ENCODE results near the gene SMAD3.

SMAD3 gene

GRCh38 chr15:67036775-67037555 is 28.4 kb upstream of the SMAD3 start:
- DNase-seq = no peak

GRCh38 chr15:67037694-67038093 is 27.7 kb upstream of the SMAD3 start:
- DNase-seq = no peak

GRCh38 chr15:67038736-67039135 is 26.7 kb upstream of the SMAD3 start:
- no peak for DNase-seq

GRCh38 chr15:67039384-67040075 is 25.9 kb upstream of the SMAD3 start:
- no peak for DNase-seq

- no peak for DNase-seq
Observed at GRCh38 chr15:67040277-67040676, 25.1 kb upstream of the SMAD3 start.

- no peak for DNase-seq
Observed at GRCh38 chr15:67042551-67043142, 22.8 kb upstream of the SMAD3 start.

- no peak for DNase-seq
Observed at GRCh38 chr15:67043939-67044771, 21.2 kb upstream of the SMAD3 start.

GRCh38 chr15:67047149-67047661 is 18.2 kb upstream of the SMAD3 start:
- no peak for DNase-seq

GRCh38 chr15:67048281-67049279 is 16.8 kb upstream of the SMAD3 start:
- DNase-seq = no peak

- no peak for DNase-seq
Observed at GRCh38 chr15:67049351-67050044, 15.9 kb upstream of the SMAD3 start.

- DNase-seq = no peak
Observed at GRCh38 chr15:67050062-67050461, 15.3 kb upstream of the SMAD3 start.

- DNase-seq = no peak
Observed at GRCh38 chr15:67050522-67051087, 14.8 kb upstream of the SMAD3 start.

- no peak for DNase-seq
Observed at GRCh38 chr15:67051088-67052045, 14.0 kb upstream of the SMAD3 start.

- DNase-seq = no peak
Observed at GRCh38 chr15:67054676-67055075, 10.7 kb upstream of the SMAD3 start.

GRCh38 chr15:67059127-67059553 is 6.3 kb upstream of the SMAD3 start:
- no peak for DNase-seq

- DNase-seq = no peak
Observed at GRCh38 chr15:67061811-67062368, 3.5 kb upstream of the SMAD3 start.

GRCh38 chr15:67062369-67062985 is 2.9 kb upstream of the SMAD3 start:
- no peak for DNase-seq

All from CD4-positive, alpha-beta T cell treated with Interleukin-21 for 1 hour (primary cell).